ENCODE results near the gene EFNA5. TPM values are rescaled to one million over a fixed set of nuclear protein-coding genes. Genes with fewer than 3 reads are reported as not detected.

Gene EFNA5
- total RNA-seq, 1 experiment from 2014 or later = 19.7 TPM

DNA sequence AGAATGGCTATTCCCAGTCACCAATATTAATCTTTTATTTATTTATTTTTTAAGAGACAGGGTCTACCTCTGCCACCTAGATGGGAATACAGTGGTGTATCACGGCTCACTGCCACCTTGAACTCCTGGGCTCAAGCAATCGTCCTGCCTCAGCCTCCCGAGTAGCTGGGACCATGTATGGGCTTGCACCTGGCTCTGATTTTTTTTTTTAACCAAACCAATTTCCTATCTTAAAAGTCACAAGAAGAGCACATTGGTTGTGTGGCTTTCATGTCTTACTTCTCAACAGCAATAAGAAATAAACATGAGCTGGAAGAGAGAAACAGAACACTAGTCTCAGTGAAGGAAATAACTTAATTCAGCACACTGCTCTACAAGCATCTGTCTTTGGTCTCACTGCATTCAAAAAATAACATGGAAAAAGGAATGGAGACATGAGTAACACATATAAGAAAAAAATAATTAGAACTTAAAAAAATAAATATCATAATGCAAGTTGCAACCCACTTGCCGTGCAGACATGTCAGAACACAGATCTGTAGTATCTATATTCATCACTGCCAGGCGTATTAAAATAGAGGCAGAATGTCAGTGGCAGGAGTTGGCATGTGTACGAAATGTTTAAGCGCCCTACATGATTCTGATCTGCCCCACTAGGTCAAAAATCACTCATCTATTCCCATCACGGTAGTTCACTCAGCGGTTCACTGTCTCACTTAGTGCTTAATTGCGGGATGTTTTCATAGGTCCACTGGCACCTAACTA, 66.4 kb downstream of the EFNA5 start:
- DNase-seq (ENCODE audit: low spot score) = no peak

DNA sequence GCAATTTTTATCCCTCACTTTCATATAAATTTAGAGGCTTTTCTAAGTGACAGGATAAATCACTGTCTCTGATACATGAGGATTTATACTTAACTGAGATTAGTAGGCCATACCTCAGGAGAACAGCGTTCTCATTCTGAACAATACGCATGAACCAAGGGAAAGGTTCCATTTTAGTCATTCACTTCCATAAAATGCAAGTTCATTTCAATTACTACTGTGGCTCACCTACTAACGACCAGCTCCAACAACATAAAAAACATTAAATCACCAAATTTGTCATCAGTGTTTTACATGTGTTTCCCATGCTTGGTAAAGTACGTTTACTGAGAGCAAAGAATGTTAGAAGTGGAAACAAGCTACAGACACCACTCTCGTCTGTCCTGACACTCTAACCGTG, 67.4 kb downstream of the EFNA5 start:
- DNase-seq (ENCODE audit: low spot score) = no peak

DNA sequence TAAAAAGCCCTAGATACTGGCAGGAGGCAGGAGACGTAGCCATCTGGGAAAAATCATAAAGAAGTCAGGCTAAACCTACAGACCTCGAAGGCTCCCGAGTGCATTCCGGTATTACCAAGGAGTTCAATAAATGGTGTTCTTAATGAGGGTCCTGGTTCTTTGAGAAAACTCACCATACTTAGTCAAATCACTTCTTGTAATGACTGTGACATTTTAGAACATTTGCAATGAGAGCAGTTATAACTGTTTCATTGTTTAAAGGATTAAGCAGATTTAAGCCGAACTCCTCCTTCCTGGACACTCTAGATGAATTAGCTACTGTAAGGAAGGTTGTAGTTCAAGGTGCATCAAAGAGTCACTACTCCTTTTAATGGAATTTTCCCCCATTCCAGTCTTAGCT, 67.8 kb downstream of the EFNA5 start:
- DNase-seq (ENCODE audit: low spot score) = no peak

DNA sequence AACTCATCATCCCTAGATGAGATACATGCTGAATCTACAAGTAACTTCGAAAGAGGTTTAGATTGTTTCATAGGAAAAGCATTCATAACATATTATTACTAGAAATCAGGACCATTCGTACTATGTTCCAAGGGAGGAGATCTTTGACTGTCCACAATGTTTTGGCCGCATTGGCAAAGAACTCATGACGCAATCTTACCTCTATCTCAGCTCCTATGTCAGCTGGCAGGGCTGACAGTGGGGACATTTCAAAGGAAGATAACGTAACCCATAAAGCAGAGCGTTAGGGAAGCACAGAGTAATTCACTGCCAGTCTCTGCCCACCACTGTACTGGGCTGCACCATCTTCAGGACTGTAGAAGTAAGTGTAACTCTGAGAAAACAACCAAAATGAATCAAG, 69.7 kb downstream of the EFNA5 start:
- DNase-seq (ENCODE audit: low spot score) = no peak

DNA sequence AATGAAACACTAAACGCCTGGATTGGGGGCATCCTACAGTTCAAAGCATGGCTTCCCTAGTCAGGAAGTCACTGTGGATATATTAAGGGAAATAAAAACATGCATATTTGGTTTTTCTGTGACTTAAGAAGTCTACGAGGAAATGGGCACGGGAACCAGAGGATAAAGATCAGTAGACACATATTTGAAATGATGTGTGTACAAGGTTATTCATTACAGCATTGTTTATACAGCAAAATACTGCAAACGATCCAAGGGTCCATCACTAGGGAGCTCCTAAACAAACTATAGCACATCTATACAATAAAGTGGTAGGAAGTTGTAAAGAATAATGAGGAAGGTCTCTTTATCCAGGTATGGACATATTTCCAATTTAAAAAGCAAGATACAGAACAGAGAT, 71.8 kb downstream of the EFNA5 start:
- no peak for DNase-seq (ENCODE audit: low spot score)

DNA sequence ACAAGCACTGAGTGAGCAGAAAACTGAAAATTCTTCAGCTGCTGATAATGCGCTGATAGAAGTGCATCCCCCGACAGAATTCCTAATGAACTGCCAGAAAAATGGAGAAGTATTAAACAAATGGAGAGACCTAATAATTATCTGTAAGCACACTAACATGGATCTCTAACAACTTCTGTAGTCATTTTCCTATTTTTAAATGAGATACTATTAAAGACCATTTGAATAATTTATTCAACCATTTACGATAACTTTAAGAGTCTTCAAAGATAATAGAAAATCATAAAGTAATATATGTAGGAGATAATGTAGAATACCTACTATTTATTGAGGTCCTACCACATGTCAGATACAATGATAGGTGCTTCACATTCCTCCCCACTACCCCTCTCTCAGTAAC, 72.9 kb downstream of the EFNA5 start:
- DNase-seq (ENCODE audit: low spot score) = no peak

DNA sequence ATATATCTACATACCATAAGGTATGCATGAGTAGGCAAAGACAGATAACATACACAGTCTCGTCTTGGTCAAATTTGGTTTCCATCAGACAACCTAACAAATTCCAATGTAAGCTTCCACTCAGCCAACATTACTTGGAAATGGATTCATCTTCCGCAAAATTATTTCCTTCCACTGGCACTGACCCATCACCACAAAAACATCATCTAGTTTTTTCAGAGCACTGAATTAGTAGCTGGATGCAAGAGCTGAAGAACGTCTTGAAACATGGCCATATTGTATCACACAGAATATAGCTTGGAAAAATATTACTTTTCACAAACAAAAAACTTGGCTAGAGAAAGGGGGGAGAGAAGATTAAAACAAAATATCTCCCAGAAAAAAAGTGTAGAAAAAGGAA, 73.5 kb downstream of the EFNA5 start:
- no peak for DNase-seq (ENCODE audit: low spot score)

DNA sequence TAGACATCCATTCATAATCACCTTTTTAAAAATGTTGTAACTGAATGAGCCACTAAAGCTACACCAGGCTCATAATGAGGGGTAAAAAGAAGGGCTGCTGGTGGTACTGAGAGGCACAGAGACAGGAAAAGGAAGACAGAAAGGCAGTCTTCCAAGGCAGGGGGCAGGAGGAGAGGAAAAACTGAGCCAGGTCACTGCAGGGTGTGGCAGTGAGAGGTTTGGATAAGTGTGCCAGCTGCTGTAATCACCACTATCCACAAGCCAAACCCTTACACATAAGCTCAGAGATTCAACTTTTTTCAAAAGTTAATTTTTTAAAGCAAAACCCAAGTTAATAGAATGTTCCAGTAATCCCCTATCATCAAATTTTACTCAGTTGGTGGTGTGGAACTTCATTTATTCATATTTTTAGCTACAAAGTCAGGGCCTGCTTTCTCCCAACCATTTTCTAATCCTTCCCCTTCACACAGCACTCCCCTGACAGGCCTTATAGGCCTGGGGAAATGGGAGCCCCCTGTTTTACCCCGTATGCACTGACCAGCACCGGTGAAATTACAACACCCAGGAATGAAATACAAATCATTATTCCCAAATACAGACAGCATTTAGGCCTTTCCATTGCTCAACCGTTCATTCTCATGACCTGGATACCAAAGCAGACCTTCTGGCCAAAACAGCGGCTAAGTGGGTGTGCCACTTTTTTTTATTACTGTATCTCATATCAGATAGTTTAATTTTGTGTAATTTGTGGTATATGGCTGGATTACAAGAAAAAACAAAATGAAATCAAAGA, 76.3 kb downstream of the EFNA5 start:
- DNase-seq (ENCODE audit: low spot score) = peak; percentile 30

DNA sequence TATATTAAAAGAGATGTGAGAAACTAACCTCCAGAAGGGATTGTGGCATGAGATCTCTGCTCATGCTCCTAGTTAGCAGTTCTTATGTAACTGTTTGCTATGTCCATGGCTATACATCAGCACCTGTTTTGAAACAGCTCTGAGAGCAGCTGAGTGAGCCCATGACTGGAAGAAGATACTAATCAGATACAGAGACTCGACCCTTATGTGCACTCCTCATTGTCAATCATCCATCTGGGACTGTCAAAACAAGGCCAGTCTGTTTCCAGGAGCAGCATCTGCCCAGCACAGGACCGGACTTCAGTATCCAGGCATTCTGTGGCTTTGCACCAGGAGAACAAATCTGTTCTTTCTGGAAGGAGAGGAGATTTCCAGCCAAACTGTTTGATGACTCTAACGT, 77.7 kb downstream of the EFNA5 start:
- no peak for DNase-seq (ENCODE audit: low spot score)

DNA sequence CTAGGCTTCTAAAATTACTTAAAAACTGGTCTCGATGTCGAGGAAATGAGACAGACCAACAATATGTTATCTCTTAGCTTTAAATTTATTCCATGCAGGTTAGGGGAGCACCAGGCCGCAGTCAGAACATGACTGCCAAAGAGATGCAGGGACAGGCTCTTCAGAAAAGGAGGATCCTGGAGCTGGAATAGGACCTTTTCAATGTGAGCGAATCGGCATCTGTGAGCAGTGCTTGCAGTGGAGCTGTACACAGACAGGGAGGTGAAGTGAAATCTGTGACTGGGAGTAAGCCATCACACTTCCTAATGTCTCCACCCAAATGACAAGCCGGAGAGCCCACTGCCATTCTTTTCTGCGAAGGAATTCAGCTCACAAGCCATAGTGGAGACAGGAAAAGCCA, 78.2 kb downstream of the EFNA5 start:
- no peak for DNase-seq (ENCODE audit: low spot score)

DNA sequence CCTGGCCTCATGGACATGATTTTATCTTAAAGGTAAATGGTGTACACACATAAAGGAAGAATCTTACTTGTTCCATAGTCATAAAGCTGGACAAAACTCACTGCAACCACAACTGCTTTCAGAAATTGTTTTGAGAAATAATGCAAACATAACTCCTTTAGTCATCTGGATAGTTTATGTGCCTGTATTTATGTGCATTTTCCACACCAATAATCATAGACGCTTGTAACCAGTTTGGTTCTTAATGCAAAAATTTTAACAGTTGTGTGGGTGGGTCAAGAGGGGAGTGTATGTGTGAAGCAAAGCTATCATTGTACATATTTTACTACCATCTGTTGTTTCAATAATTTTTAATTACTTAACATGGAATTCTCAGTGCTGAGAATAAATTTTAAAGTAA, 80.1 kb downstream of the EFNA5 start:
- no peak for DNase-seq (ENCODE audit: low spot score)

DNA sequence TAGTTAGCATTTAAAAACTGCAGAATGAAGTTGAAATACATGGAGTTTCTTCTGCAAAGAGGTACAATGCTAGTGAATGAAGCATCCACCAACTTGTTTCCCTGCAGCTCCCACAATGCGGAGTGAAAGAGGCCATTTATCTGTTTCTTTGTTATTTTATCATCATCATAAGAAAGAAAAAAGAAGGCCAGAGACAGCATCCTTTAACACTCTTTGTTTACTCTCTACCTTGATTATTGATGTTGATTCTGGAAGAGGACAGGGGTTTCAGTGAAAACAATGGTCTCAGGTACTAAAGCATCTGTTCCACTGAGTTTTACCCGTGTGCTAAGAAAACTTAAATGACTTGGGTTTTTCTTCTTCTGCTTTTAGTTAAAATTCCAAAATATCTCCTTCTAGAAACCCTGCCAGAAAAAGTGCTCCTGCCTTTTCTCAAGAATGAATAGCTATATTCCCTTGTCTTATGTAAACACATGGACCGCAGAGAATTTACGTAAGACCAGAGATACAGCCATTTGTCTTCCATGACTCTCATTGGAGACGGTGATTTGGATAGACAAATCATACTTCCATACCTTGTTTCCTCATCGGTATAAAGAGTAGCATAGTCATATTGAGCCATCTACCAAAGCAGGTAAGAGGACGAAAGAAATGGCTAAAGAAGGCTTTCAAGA, 81.1 kb downstream of the EFNA5 start:
- DNase-seq (ENCODE audit: low spot score) = no peak

DNA sequence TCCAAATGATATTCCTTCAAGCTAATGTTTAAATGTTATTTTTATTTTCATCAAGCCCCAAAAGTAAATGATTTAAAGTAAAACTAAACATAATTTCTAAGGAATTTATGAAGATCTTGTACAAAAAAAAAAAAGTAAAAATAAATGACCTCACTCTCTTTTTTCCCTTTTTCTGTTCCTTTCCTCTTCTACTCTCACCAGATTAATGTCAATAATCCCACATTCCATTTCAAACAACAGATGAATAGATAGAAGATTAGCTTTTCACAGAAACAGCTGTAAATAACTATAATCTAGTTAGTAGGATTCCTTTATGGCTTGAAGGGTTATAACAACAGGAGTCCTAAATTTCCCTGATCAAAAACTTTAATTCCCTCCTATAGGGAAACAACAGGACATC, 88.1 kb downstream of the EFNA5 start:
- no peak for DNase-seq (ENCODE audit: low spot score)

DNA sequence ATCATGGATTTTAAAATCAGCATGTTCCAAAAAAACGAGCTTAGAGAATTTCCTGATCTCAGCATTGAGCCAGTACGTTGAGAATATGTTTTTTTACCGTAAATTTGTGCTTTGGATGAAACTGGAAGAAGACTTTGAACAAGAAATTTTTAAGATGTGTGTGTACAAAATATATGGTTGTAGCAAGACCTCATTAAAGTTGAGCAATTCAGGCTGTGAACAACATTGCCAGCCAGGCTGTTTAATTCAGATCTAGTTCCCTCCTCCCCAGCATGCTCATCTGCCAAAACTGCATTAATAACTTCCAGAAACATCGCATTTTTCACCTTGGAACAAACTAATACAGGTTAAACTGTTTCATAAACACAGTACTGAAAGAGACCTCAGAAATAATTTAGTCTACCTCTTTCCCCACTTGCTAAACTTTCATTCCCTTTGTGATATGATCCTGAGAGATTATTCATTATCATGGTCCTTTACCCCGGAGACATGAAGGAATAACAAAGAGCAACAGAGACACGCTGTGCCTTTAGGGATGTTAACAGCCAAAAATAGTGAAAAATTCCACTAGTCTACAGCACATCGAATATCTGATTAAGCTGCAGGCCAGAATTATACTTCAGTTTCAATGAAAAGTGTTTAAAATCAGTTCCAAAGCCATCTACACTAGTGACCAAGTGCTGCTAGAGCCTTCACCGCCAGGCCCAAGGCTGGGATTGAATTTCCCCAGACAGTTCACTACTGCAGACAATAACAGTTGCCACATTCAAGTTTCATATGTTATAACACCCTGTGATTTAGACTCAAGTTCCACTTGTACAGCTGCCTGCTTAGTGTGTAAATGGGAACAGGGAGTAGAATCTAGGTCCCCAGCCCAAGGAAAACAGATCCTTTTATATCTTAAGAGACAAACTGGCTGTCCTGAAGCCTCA, 89.6 kb downstream of the EFNA5 start:
- DNase-seq (ENCODE audit: low spot score) = no peak

DNA sequence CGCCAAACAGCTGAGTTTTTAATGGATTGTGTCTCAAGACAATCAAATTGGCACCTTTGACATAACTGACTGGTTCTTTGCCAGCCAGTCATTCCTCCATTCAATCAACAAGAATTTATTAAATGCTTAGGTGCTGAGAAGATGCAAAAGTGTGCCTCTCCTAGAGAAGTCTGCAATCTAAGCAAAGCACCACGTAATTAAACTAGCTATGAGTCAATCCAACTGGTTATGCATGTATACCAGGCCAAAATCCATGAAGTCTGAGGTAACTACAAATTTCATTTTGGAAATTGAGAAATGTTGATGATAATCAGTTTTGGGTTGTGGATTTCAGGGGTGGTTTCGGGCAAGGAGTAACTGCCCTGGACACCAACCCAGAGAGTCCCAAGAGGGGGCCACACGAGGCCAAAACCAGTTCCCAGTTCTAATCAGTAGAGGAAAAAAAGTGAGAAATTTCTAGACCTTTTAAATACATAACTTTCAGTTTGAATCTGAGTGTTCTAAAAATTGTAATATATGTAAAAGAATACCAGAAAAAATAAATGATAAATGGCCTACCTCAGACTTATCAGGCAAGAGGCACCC, 92.6 kb downstream of the EFNA5 start:
- no peak for DNase-seq (ENCODE audit: low spot score)

DNA sequence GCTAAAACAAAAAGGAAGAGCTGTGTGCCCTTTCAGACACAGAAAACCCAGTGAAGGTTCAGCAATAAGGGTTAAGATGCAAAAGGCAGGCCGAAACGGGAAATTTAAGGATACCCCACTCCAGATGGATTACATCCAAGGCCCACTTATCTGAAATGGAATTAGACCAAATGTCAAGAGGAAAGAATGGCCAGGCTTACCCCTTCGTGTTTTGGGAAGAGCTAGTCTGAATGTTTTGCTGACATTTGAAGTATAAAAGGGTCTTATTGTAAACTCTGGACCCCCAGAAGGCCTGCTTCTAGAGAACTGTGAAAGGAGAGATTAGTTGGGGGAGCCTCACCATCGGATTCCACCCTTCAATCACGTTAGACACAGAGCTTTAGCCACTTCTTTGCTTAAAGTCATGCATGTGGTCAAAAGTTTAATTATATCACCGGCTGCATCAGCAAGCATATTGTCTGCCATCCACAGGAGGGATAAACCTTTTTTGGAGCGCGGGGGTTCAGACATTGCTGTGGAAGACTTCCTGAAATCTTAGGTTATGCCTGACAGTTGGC, 93.3 kb downstream of the EFNA5 start:
- no peak for DNase-seq (ENCODE audit: low spot score)

DNA sequence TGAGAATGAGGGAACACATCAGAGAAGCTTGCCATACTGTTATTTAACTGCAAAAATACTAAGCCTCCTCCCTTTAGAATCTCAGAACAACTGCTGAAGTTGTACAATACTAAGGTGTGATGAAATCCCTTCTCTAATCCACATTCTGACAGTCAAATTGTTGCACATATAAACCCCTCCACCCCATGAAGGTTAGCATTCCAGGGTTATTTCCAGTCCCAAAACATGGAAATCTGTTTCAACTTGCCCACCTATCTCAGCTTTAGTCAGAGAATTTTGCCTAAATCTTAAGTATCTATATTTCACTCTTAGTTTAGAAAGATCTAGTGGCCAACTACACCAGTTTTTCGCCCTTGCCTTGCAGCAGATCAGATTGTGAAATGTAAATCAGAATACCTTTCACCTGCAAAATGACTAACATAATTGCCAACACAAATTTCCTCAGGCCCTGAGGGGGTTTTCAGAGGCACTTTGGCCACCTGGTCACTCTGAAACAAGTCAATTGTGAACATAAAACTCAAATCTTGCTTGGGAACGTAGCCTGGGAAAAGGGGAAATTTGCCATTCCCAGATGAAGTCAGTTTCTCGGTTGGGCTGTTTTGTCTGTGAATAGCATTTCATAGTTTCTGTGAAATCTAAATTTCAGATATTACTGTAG, 93.9 kb downstream of the EFNA5 start:
- DNase-seq (ENCODE audit: low spot score) = no peak

DNA sequence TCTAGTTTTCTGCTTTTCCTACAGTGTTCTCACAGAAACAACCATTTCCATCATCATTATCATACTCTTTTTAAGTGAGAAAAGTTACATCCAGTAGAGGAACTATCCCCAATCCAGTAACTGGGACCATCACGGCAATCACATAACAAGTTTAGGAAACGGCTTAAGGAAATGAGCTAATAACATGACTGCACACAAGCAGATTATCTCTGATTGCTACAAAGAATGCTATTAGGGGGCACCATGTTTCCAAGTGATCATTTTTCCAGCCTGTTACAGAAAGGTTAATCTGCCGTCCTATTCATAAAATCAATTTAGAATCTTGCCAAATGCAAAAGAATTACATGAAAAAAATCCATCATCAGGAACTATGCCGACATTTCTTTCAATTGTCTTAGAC, 94.6 kb downstream of the EFNA5 start:
- no peak for DNase-seq (ENCODE audit: low spot score)

DNA sequence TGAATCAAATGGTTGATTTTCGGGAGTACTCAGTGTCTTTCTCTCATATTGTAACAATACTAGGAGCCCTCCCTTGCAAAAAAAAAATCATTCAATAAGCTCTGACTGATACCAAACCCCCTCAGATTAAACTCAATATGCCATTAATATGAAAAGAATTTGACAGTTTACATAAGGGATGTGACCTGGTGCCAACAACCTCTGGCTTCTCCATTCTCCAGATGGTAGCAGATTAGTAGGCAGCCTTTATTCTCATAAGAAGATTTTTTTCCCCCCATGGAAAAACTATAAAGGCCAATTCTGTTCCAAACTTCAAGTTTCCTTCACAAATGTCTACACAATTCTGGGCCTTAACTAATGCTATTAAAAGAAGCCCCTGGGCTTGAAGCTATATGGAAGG, 96.5 kb downstream of the EFNA5 start:
- no peak for DNase-seq (ENCODE audit: low spot score)

DNA sequence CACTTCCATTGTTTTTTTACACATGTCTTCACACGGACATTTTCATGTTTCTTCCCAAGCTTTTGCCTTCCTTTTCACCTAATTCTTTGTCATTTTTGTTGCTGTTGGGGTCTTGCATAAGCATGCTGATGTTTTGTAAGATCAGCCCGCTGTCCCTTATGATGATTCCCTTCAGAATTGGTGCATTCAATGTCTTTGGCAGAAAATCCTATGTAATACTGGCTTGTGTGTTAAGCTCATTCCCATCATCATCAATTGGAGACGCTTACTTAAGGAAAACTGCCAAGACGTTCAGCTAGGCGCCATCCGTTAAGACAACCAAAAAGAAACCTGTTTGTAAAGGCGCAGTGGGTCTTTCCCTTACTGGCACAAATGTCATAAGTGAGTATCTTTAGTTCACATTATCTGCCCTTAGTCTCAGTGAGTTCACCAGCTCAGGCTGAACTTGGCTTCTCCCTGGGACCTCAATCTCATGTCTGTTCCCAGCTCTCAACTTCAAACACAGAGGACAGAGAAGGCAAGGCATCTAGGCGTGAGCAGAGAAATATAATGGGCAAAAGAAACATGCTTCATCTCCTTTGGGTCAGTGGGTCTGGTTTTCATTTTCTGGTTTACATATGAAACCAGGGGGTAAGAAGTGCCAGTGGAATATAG, 97.9 kb downstream of the EFNA5 start:
- DNase-seq (ENCODE audit: low spot score) = no peak

All from H4 (cell line).